Activated CD8-positive, alpha-beta memory T cell treated with anti-CD3 and anti-CD28 coated beads for 36 hours (primary cell): Measurements from ENCODE around the gene ZNF217. TPM values are rescaled to one million over a fixed set of nuclear protein-coding genes. Genes with fewer than 3 reads are reported as not detected.
"Not testable (repeated sequence)": the region's sequence is repeated elsewhere in the genome, so short reads cannot be mapped to it uniquely, and the experiment has no call there.

Source experiments
- CTCF ChIA-PET: fragments of 350-600 bp; sonication (Branson Sonifier 250); formaldehyde crosslinking; loops from one replicate; lab custom pipeline; 2021; ENCODE audit warnings: antibody characterized with exemption; lab: Charles Lee
- POLR2A ChIA-PET: fragments of 350-600 bp; sonication (Branson Sonifier 250); formaldehyde crosslinking; loops from one replicate; lab custom pipeline; 2021; ENCODE audit warnings: antibody characterized with exemption; lab: Charles Lee
- total RNA-seq, 2 experiments: library from RNA; stranded (reverse); gene quantifications; one replicate each; pipeline ENCODE4 v1.2.3, GENCODE V29; 2021

ZNF217 gene
- total RNA-seq, 2 experiments from 2014 or later, result 45.1 to 50.0 TPM

DNA sequence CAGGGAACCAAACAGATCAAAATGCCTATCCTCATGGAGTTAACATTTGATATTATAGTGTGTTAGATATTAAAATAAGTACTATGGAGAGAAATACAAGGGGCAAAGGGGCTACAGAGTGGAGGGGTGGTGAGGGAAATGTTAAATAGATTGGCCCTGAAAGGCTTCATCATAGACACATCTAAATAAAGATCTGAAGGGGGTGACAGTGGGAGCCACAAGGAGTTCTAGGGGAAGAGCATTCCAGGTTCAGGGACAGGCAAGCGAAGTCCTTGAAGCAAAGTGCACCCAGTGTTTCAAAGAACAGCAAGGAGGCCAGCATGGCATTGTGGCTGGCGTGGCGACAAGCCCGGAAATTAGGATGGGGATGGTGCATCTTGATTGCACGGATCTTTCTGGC lies 11.2 kb upstream of the ZNF217 start:
- POLR2A ChIA-PET, CTCF ChIA-PET: not testable (repeated sequence)

DNA sequence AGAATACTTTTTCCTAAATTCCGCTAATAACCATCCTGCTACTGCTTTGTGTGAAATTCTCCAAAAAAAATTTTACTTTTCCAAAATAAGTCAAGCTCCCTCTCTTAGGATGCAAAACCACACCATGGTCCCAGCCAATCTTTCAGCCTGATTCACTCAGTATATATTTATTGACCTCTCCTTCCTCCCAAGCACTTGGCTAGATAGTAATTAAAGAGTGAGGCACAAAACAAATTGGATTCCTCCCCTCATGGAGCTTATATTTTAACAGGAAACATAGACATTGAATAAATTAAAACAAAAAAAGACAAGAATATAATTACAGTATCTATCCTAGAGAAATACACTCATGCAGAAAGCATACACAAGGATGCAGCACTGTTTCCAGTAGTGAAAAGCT lies 9.0 kb upstream of the ZNF217 start:
- CTCF ChIA-PET, result no interaction called here
- POLR2A ChIA-PET, result no interaction called here

DNA sequence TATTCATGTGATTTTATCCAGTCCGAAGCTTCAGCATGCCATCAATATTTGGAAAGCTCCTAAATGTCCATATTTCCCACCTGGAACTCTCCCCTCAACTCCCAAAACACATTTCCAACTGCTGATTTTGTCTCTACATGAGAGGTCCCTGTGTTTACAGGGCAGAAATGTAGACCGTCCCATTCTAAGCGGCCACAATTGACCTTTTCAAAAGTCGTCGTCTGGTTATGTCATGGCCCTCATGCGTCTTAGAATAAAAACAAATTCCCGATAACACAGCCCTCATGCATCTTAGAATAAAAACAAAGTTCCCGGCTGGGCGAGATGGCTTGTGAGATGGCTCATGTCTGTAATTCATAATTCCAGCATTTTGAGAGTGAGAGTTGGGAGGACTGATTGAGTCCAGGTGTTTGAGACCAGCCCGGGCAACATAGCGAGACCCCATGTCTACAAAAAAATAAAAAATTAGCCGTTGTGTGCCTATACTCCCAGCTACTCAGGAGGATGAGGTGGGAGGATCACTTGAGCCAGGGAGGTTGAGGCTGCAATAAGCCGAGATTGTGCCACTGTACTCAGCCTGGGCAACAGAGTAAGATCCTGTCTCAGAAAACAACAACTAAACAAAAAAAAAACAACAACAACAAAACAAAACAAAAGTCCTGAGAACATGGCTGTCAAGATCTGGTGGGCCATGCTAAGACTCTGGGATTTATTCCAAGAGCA lies 6.4 kb upstream of the ZNF217 start:
- ChIA-PET CTCF (no interaction called here), POLR2A (no interaction called here)

DNA sequence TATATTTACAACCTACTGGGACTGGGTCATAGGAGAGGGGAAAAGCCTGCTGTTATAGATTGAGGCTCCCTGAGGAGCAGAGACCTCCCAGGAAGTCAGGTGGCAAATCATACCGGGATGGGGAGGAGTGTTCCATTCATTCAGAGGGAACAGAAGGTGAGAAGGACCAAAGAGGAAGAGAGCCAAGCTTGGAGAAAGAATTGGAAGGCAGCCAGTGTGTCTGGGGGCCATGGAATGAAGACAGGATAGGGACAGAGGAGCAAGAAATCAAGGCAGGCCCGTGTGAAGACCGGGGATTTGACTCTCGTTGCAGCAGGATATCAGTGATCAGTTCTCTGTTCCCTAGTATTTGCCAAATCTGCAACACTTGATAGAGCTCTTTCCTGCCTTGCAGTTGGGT lies 5.7 kb upstream of the ZNF217 start:
- POLR2A ChIA-PET, result no interaction called here
- CTCF ChIA-PET, result no interaction called here

DNA sequence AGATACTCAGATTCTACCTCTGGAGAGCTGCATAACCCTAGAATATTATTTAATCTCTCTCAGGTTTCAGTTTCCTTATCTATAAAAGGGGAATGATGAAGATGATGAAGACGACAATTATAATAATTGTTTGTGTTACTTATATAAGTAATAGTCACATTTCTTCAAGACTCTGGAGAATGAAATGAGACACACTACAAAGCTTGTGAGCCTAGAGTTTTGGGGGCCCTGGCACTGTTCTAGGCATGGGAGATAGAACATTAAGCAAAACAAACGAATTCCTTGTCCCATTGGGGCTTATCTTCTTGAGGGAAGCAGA lies 5.4 kb upstream of the ZNF217 start:
- CTCF ChIA-PET, result no interaction called here
- POLR2A ChIA-PET, result no interaction called here

DNA sequence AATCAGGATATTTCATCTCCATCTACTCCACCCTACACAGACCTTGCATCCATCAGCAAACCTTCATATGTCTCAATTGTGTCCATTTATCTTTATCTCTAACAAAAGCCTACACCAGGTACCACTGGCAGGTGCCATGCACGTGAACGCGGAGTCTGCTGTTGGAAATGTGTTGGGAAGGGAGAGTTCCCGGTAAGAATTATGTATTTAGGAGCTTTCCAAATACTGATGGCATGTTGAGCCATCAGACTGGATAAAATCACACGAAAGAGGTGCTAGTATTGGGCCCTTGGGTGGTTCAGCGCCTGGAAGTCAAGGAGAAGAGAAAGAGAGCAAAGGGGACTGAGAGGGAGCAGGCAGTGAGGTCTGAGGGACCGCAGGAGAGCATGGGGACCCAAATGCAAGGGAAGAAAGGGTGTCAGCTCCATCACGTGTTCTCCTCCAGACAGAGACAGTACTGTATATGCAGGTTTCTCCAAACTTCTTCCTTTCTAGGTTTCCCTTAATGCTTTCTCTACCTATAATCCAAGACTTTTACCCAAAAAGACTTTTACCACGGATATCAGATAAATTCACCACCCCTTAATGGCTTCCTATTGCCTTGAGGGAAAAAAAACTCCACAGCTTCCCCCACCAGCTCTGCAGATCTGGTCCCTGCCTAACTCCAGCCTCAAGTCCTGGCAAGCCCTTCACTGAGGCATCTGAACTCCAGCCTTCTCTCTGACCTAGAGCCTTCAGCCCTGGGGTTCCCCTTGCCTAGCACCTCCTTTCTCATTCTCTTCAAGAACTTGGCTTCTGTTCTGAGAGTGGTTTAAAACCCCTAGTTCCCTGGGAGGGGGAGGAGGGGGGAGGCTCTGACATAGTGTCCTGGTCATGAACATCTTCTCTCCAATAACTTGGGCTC lies 4.8 kb upstream of the ZNF217 start:
- ChIA-PET CTCF (no interaction called here), POLR2A (no interaction called here)

DNA sequence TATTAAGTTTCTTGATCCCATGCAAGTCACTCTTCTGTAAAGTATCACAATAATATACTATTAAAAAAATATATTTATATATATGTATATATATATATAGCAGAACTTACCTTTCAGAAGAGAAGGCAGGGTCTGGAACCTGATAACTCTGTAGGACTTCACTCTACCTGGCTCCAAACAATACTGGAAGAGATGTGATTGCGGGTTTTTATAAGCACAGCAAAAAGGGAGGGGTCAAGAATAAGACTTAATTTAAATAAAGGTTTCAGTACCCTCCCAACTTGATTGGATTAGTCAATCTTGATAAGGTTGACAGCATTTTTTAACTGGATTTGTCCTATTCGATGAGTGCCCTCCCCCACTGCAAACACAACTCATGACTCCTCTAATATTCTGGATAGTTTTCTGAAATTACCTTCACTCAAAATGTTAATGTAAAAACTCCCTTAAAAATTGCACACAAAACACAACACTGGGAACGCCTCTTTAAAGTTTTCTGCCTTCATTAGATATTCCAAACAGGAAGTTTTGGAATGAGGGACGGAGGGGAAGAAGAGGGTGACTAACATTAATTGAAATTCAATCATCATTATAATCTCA lies 4.0 kb upstream of the ZNF217 start:
- POLR2A ChIA-PET, result no interaction called here
- CTCF ChIA-PET, result no interaction called here

DNA sequence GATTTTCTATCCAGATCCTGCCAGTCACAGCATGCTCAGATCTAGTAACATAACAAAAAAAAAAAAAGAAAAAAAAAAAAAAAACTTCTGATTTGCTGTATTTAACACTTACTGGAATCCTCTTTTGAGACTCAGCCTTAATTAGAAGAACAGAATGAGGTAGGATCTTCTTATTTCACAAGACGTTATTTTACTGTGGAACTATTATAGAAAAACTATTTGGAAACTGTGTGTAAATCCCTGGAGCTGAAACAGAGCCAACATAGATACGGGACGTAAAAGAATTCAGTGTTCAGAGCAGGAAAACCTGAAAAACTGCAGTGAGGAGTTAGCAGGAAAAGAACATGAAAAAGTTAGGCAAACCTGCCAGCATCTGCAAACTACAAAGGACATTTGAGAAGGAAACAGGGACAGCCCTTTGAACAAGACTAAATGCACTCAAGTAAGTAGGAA lies 3.4 kb upstream of the ZNF217 start:
- CTCF ChIA-PET, result no interaction called here
- POLR2A ChIA-PET, result interaction anchor here (1.1 kb wide), 1 partner anchor 24 kb away, joined by 4 read pairs; no protein-coding TSS in a partner anchor

DNA sequence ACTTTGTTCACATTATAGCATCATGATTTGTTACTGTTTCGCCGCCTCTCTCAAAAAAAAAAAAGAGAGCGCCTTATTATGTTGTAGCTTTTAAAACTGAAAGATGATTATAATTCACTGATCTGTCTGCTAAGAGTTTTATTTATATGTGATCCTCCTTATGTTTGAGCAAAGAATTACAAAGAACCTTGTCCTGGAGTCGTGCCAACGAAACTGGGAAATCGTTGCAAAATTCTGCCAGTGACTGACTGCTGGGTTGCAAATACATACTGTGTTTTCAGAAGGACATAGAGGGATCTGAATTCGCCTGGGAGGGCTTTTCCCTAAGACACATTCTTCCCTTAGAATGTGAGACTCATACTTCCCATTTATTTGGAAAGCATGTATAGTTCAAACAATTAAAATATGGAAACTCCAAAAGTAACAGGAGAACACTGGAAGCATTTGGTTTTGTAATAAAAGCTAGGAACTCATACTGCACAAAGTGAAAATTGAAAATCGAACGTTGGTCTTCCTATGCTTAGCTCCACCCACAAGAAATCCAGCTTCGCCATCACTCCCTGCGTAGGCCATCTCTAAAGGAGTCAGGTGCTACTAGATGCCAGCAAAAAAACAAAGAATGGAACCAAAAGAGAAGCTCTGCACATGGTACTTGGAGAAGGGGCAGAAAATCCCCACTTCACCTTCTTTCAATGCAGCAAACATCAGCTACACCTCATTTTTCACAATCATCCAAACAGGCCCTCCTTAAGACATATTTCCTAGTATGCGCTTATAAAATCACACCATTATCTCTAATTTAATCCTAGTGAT lies 2.8 kb upstream of the ZNF217 start:
- CTCF ChIA-PET, result not testable (repeated sequence)
- POLR2A ChIA-PET, result interaction anchor here (0.6 to 1.1 kb wide), 2 partner anchors 25 to 60 kb away, joined by 4 to 5 read pairs; no protein-coding TSS in a partner anchor

DNA sequence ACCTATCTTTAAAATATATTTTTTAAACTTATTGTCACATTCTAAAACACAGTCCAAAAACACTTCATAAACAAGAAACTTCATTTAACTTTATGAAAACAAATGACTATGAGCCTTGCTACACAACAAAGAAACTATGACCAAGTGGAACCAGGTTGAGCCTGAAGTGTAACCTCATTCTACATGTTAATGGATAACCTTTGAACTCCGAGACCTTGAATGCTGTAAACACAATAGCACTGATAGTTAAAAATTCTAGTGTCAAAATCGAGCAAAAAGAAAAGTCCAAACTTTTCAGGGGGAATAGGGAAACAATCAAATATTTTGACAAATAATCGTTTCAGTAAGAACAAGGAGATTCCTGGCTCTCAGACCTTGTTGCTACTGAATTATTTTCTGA lies 2.1 kb upstream of the ZNF217 start:
- CTCF ChIA-PET, result not testable (repeated sequence)
- POLR2A ChIA-PET, result interaction anchor here (0.6 kb wide), 1 partner anchor 61 kb away, joined by 5 read pairs; no protein-coding TSS in a partner anchor

DNA sequence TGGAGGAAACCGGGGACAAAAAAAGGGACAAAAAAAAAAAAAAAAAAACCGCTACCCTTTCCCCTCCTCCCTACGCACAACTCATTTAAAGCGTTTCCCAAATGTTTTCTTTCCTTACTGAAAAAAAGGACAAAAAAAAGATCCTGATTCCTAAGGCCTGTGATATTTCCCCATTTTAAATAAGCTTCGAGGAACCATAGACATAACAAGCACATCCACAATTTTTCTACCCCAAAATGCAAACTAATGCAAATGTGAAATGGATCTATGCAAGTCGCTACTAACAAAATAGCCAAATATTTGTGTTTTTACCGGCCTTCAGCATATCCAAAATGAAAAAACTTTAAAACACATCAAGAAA lies 1.4 kb upstream of the ZNF217 start:
- CTCF ChIA-PET, result interaction anchor here (1.0 kb wide), 1 partner anchor 16 kb away, joined by 4 read pairs; no protein-coding TSS in a partner anchor
- POLR2A ChIA-PET, result interaction anchor here (0.5 to 1.2 kb wide), 2 partner anchors 48 to 113 kb away, joined by 3 to 4 read pairs; no protein-coding TSS in a partner anchor

DNA sequence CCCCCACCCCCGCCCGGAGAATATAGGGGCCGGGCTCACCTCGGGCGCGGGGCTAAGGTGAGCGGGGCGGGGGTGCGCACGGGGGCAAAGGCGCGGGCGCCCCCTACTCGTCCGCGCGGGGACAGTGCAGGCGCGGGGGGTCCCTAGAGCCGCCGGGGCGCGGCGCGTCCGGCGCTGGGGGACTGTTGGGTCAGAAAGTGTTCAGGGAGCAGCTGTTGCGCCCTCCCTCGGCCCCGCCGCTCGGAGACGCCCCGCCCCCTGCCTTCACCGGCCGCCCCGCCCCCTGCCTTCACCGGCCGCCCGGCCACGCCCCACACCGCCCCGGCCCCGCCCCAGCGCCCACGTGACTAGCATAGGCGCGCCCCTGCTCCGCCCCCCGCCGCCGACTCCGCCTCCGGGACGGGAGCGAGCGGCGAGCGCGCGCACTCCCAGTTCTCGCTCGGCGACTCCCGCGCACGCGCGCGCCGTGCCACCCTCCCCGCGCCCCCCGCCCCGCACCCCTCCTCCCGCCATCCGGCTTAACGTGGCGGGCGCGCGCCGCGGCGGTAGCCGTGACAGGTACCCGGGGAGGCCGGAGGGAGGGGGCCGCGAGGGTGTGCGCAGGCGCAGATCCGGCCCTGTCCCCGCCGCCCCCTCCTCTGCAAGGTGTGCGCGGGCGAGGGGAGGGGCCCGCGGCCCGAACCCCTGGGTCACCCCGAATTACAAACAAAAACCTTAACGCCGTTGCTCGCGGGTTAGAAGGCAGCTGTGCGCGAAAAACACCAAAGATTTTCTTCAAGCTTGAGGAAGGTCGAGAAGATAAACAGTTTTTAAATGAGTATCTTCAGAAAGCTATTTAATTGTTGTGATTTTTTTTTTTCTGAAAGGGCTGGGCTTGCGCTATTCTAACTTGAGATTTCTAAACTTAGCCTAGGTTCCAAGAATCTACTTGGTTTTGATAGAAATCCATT lies 704 bp upstream of the ZNF217 start:
- ChIA-PET CTCF (interaction anchor here (0.8 to 1.0 kb wide), 2 partner anchors 17 to 28 kb away, joined by 4 read pairs; no protein-coding TSS in a partner anchor), POLR2A (interaction anchor here (0.5 to 1.2 kb wide), 8 partner anchors 9 to 278 kb away, joined by 3 to 15 read pairs (median 4); no protein-coding TSS in a partner anchor)

DNA sequence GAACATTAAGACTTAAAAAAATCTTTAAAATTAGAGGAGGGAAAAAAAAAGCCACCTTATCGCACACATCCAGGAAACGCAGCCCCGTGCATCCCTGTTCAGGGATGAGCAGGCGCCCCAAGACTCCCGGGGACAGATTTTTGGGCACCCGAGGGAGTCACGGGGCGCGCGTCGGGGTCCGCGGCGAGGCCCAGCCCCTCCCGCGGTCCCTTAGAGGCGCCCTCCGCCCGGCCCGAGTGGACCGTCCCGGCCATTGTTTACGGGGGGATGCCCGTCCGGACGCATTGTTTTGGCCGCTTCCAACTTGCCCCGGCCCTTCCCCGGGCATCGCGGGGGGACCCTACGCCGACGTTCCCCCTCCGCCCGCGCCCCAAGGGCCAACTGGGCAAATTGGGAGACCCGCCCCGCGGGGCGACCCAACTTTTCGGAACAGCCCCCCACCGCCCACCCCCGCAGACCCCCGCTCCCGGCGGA lies 610 bp downstream of the ZNF217 start:
- CTCF ChIA-PET, result no interaction called here
- POLR2A ChIA-PET, result interaction anchor here (0.7 to 1.1 kb wide), 4 partner anchors 14 to 302 kb away, joined by 3 to 4 read pairs (median 4); no protein-coding TSS in a partner anchor

DNA sequence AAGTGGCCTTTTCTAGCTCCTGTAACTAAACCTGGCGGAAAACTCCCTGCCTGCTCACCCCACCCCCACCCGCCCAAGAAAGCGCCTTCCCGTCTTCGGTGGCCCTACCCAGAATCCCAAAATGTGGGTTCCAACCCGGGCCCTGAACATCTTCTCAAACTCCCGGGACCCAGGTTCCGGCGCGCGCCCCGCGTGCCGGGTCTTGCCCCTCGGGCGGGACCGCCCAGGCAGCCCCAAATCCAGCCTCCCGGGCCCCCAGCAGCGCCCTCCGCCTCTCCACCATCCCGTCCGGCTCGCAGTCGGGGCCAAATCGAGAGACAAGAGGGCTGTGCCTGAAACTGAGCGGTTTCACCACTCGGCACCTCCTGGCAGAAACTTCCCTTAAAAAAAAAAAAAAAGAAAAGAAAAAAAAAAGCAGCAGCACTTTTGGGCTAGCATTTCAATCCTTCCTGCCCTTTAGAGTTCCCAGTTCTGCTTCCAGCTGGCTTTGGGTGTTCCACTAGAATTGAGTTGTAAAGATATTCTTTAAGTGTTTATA lies 1.1 kb downstream of the ZNF217 start:
- CTCF ChIA-PET, result interaction anchor here (0.7 to 2.6 kb wide), 2 partner anchors 11 to 13 kb away, joined by 3 to 7 read pairs; no protein-coding TSS in a partner anchor

DNA sequence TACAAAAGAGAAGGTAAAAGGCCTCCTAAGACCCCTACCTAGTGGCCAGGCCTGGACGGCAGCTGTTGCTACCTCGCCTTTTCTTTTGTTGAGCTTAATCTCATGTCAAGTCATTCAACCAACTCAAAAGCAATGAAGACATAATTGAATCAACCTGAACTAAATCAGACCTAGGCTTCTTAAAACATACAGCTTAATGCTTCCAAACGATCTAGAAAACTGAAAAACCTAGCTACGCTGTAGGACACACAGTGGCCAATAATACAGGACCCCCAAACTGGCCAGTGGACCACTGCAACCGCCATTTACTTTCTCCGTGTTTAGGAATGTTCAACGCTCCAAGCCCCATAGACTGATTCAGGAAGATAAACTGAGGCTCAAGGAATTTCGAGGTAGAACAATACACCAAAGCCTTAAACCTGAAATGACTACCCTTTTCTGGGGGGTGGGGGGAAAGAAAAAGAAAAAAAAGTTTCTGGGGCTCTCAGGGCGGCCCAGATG lies 1.6 kb downstream of the ZNF217 start:
- POLR2A ChIA-PET, result interaction anchor here (1.1 to 1.4 kb wide), 4 partner anchors 10 to 103 kb away, joined by 3 to 15 read pairs (median 4); no protein-coding TSS in a partner anchor
- CTCF ChIA-PET, result interaction anchor here (0.7 to 2.6 kb wide), 2 partner anchors 11 to 12 kb away, joined by 3 to 7 read pairs; no protein-coding TSS in a partner anchor

More for the DNA sequence above, 1.1 kb downstream of the ZNF217 start:
- POLR2A ChIA-PET, result interaction anchor here (0.7 to 1.4 kb wide), 6 partner anchors 10 to 302 kb away, joined by 3 to 15 read pairs (median 4); no protein-coding TSS in a partner anchor

DNA sequence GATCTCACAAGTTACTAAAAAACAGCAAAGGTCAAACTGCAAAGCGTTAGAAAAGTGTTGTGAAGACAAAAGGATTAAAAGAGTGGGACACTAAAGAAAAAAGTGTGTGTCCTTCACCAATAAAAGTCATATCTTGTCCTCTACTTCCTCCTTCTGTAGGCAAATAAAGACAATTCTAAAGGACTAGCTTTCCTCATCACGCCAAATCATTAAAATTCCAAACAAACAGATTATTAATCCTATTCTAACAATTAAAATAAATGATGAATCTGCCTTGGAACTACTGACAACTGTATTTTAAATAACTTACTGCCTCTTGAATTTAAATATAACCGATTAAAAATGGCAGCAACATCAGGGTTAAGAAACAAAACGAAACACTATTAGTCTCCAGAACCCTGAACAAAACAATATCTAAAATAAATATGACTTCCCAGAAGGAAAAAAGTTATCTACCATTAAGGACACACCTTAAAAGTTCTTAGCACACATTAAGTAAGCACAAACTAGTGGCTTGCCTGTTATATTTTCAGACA lies 2.4 kb downstream of the ZNF217 start:
- ChIA-PET POLR2A (interaction anchor here (1.4 kb wide), 3 partner anchors 9 to 18 kb away, joined by 4 to 15 read pairs (median 4); no protein-coding TSS in a partner anchor), CTCF (interaction anchor here (2.6 kb wide), 1 partner anchor 10 kb away, joined by 7 read pairs; no protein-coding TSS in a partner anchor)
